Left forelimb (tissue), 1 donor: Measurements from ENCODE around the gene TENM3.

ENCODE experiments used
- DNase-seq: peaks from one replicate; pipeline ENCODE4 v3.0.0-alpha.2; 2018; ENCODE audit warnings: low spot score

The TENM3 gene

DNA sequence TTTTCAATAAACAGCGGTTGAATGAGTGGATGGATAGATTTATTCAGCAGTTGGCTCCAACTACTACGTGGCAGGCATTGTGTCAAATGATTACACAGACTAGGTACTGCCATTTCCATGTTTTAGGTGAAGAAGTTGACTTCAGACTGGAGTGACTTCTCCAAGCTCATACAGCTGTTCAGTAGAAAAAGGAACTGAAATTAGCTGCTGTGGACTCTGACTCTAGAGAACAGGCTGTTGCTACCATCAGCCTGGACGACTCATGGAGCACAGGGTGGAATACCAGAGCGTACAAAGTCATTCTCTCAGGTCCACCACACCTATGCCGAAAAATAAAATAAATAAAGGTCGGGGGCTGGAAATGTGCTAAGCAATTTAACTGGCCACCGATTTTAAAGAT is 45.3 kb downstream of the TENM3 start:
- DNase-seq = no peak

DNA sequence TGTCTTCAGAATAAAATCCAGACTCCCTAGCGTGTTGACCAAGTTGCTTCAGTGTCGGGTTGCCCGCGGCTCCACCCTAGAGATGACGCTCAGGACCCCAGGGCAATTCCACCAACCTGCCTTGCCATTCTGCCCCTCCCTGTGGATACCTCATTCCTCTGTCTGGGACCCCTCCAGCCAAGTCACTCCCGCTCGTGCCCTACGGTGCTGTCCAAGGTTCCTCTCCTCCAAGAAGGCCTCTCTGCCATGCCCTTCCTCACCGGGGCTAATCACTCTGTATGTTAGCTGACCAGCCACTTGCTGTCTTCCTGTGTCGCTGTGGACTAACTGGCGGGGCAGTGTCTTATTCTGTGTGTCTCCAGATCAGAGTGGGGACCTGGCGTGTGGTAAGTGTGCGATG is 46.6 kb downstream of the TENM3 start:
- DNase-seq = no peak

DNA sequence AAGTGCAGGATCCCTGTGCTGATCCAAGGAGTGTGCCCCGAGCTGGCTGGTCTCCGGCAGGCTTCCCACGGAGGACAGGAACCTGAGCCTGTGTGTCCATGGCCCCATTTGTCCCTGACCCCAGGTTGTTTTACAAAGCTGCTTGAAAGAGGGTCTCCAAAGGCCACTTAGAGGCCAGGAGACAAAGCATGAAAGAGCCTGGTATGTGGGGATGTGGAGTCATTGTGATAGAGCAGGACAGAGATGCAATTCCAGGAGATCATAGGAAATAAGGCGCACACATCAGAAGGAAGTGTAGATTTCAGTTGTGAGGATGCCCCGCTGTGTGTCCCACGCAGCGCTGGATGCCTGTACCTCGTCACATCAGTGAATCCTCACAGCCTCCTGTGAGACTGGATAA is 48.0 kb downstream of the TENM3 start:
- DNase-seq = no peak

DNA sequence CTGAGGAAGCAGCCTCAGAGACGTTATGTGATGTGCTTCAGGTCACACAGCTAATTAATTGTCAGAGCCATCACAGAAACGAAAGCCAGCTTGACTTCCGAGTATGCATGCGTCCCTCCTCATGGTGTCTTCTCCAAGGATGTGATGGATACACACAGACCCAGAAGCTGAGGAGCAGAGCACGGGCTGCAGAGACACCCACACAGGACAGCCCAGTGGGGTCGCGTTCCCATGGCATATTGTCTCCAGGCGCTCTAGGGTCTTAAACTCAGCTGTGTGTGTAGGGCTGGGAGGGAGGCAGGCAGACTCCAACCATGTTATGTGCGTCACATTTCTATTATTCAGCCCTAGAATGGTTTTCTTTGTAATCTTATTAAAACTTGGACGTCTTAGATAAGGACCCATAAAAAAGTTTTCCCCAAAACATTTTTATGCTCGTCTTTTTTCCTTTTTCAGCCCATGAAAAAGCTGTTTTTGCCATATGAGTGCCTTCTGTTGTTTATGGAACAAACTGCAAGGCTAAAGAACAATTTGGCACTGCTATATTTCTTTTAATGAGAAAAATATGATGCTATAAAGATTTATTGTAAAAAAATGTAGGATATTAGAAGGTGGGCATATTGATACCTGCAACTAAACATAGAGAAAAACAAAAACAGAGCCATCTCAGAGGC is 48.5 kb downstream of the TENM3 start:
- no peak for DNase-seq

DNA sequence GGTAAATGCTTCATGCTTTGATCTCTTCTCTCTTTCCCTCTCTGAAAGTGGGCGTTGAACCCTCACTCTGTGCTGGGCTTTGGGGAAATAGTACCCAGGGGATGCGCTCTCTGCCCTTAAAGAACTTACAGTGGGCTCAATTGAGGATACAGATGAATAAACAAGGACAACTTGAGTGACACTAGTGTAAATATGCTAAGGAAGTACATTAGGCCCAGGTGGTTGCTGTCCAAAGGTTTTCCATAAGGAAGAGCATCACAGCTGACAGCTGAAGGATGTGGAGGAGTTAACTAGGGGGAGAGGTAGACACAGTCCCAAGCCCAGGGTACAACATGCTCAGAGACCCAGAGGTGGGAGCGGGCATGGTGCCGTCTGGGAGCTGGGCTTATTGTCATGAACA is 49.4 kb downstream of the TENM3 start:
- DNase-seq = no peak

DNA sequence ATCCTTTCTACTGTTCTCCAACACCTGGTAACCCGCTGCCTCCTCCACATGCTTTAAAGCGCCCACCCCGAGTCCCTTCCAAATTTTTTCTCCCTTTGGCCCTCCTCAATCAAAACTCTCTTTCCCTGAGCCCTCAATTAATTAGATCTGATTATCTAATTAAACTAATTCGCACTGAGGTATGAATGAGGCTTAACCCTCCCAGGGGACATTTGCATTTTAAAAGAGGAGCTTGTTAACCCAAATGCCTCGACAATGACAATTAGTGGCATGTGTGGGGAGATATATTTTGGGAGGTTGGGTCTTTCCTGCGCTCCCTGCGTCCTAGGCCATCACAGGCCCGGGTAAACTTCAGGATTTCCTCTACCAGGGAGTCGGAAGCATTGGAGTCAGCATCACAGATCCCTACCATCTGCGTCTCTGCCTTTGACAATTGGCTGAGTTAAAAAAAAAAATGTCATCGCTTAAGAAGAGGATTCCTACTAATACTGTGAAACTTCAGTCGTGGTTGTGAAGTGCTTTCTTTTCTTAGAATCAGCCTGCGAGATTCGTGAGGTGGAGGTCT is 50.6 kb downstream of the TENM3 start:
- DNase-seq = no peak

DNA sequence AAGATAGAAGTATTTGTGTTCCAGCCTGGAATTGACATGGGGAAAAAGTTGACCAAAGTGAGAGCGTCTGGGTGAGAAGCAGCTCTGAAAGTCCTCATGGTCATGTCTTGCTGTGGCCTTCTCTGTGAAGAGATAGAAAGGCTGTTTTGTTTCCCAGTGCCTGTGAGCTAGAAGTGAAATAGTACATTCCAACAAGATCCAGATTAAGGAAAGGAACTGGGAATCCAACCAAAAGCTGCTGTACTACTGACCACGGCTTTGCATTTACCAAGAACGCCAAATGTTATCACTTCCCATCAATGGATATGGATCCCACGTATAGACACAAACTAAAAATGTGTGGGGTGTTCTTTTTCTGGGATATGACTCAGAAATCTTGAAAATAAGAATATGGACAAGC is 51.2 kb downstream of the TENM3 start:
- DNase-seq = no peak

DNA sequence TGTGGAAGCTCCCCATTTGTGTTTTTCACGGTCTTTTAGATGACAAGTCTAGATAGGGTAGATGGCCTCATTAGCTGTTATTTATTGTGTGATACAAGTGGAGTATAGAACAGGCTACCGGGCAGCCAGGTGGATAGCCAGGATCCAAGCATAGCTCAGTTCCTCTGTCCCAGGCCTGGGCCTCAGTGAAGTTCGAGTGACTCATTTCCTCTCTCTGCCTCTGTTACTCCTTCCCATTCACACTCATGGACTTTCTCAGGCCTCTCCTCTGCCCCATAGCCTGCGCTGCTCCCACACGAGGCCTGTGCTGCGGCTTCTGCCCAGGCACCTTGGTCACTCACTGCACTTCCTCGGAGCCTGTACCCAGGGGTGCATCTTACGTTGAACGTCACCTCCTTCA is 54.5 kb downstream of the TENM3 start:
- no peak for DNase-seq

DNA sequence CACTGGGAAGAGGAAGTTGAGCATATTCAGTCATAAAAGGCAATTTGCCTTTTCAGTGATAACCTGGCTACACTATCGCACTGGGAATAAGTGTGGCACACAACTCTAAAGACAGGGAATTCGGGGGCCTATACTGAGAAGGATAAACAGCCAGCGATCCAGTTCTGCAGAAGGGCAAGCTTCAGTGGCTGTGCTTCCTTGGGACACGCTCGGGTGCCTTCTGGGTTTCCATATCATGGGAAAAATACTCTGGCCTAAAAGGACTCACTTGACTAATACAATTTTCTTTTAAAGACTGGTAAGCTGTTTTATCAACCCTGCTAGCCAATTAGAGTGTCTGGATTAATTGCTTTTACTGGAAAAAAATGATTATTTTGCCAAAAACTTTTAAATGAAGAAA is 58.5 kb downstream of the TENM3 start:
- no peak for DNase-seq

DNA sequence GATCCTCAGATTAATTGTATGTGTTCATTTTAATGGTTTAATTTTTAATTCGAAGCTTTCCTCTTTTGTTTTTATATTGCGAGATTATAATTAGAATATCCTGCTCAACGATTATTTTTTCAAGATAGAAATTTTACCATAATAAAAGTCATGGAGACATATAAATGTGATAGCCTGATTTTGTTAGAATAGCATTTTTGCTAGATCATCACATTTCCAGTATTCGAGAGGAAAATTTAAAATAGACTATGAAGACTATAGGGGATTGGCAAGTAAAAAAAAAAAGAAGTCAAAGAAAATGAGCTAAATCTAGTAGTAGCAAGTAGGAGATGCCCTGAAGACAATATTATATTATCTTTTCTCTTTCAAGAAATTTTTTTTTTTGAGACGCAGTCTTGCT is 60.6 kb downstream of the TENM3 start:
- DNase-seq = no peak

DNA sequence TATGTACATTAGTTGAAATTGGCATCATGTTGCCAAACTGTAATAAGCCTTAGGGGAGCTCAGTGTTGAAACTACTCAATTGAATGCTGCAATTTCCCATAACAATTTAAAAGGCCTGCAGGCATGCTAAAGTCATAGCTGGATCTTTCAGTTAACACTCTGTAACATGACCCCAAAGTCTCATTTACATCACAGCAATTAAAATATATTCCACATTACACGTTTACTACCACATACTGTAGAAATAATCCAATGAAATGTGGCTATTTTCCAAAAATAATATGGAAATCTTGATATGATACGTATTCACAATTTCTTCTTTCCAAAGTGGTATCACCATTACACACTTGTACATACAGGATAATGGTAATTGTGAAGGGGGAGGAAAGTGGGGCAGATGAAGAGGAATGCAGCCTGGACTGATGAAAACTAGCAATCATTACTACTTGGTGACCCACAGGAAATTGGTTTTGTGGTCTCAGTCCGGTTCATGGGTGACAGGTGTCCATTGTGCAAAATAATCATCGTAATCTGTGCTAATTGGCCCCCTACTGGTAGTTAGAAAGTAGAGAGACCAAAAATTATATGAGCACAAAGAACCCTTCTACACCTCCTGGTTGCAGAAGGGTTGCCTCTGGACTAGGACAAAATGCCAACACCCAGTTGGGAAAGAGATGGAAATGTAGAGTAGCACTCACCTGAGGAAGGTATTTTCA is 63.7 kb downstream of the TENM3 start:
- no peak for DNase-seq

DNA sequence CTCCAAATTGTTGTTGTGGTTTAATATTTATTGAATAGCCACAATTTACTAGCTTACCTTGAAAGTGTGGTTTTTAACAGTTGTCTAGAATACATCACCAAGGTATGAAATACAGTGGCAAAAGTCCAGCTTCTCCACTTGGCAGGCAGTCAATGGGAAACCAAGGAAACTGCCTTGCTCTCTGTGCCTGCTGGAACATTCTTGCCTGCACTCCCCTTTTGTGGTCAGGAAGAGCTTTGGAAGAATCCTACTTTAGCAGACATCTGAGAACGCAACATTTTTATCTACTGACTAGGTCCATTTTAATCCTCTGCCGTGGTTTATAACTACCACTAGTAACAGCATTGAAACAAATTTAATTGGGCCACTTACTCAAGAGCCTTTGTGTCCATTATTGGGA is 64.5 kb downstream of the TENM3 start:
- no peak for DNase-seq

DNA sequence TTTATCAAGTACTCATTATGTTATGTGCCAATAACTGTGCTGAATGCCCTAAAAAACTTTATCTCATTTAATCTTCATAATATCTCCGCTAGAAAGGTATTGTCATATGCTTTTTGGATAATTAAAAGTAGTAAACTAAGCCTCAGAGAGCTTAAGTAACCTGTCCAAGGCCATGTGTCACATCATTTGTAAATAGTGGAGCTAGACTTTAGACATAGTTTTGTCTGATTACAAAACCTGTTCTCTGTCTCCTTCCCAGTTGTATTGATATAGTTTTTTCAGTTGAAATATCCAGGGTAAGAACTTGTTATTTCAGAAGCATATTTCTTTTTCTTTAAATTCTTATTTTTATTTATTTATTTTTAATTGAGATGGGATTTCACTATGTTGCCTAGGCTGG is 66.7 kb downstream of the TENM3 start:
- no peak for DNase-seq

DNA sequence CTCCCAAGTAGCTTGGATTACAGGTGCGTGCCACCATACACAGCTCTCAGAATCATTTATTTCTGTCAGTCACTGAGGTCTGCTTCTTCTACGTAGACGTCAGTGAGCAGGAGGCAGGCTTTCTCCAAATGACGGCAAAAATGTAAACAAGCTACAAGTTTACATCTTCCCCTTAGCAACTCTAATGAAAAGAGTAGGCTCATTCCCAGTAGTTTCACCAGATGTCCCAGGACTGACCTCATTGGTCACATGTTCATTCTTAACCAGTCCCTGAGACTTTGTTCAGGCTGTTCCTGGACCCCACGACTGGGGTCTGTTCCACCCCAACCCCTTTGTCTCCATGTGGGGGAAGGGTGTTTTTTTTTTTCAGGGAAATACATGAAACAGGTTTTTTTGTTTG is 67.1 kb downstream of the TENM3 start:
- DNase-seq = no peak

DNA sequence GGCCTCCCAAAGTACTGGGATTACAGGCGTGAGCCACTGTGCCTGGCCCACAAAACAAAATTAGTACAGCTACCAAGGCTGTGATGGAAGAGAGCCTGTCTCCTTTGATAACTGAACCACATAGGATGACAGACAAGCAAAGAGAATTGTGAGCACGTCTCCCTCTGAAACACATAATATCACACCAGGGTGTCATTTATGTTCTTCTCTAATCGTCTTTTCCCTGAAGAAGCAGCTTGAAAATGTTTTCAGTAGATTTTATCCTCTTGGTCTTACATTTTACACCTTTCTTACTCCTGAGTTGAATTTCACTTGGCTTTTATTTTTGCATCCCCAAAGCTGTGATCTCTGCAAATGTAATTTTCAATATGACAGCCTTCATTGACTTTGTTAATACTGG is 67.8 kb downstream of the TENM3 start:
- DNase-seq = no peak

DNA sequence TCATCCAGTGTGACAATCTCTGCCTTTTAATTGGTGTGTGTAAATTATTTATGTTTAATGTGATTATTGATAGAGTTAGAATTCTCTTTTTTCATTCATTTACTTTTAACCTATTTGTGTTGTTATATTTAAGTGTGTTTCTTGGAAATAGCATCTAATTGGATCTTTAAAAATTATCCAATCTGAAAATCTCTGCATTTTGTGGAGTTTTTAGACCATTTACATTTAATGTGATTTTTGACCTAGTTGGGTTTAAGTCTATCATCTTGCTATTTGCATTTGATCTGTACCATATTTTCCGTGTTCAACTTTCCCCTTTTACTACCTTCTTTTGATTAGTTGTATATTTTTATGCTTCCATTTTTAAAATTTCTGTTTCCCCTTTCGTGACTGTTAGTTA is 71.3 kb downstream of the TENM3 start:
- DNase-seq = no peak

DNA sequence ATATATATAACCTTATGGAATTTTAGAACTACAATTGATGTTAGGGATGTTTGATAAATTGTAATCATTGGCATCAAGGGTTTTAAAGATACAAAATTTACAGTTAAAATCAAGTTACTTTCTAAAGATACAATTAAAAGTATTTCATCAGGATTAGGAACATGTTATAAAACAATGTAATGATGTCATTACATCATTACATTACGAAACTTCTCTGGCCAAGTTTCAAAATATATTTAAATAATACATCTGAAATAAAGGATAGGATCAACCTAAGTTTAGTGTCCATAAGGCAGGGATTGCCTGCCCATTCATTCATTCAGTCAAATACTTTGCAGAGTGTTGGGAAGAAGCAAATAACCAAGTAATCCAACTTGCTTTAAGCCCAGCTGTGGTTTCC is 75.1 kb downstream of the TENM3 start:
- DNase-seq = no peak

DNA sequence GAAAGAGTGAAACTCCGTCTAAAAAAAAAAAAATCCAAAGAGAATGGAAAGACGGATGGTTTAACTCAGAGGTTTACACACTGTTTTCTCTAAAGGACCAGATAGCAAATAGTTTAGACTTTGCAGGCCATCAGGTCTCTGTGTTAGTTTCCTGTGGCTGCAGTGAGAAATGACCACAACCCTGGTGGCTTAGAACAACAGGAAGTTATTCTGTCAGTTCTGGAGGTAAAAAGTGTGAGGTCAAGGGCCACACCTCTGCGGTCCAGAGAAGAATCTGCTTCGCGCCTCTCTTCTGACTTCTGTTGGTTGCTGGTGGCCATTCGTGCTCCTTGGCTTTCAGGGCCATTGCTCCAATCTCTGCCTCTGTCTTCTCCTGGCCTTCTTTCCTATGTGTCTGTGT is 76.9 kb downstream of the TENM3 start:
- DNase-seq = no peak

DNA sequence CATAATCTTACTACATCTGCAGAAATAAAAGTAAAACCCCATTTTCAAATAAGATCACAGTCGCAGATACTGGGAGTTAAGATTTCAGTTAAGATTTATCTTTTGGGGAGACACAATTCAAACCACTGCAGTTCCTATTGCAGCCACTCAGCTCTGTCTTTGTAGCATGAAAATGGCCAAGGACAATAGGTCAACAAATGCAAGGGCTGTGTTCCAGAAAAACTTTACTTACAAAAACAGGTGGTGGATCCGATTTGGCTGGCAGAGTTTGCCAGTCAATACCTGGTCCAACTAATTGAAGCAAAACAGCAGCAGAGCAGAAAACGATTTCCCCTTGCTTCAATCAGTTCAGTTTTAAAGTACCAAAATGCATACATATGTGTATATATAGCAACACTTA is 77.4 kb downstream of the TENM3 start:
- DNase-seq = no peak

DNA sequence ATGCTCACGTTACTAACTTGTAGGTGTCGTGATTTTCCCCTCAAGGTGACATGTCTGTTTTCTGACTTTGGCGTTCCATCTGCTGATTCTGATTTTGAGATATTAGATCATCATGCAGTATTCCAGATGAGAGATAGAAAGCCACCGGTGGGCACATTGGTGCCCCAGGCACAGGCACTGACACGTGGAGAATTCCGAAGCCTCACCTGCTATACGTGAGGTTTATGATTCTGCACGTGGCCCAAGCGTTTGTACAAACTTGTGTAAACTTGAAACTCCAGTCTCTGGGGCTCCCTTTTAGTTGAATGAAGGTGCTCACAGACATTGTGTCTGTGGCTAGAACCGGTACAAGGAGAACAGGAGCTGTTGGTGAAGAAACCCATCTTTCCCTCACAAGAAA is 81.1 kb downstream of the TENM3 start:
- DNase-seq = no peak

DNA sequence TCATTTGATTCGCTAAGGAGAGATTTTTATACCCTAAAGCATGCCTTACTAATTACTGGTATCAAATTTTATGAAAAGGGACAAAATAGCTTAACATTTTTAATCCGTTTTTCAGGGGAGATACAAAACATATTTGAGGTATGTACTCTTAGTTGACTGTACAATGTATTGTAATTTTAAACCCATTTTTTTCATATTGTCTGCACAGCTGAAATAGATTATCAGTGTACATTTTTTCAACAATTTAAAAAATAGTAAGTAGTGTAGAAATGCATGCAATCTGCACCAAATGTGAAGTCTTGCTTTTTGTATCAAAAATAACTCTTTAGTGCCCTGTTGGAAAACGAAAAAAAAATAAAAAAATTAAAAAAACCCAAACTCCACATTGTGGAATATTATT is 82.2 kb downstream of the TENM3 start:
- no peak for DNase-seq

DNA sequence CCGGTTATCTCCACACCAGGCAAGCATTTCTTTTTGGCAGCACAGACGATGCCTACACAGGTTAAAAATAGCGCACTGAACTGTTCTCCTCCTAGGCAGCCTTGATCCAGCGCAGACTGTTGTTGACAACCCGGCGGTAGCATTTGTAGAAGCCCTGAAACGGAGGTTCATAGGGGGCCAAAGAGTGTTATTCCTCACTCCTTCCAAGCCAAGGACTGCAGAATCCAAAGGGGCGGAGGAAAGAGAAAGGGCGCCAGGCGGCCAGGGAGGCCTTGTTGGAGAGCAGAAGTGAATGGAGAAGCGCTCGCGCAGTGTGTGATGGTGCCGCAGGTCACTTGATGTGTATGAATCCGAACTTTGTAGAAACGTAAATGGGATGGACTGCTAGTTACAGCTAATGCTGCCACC is 82.7 kb downstream of the TENM3 start:
- DNase-seq = no peak

DNA sequence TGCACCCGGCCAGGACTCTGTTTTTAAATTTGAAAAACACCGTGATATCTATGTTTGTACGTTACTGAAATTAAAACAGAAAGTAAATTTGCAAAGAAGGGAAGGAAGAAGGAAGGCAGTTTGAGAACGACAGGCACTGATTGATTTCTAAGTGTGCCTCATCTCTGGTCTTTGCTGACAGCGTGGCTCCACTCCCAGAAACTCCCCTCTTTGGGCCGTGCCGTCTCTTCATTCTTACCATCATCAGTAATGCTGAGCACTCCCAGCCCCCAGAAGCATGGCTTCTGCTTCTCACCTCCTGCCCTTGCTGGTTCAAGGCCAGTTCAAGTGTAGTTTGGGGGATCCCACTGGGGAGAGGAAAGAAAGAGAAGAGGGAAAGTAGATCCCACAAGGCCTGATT is 85.3 kb downstream of the TENM3 start:
- DNase-seq = no peak

DNA sequence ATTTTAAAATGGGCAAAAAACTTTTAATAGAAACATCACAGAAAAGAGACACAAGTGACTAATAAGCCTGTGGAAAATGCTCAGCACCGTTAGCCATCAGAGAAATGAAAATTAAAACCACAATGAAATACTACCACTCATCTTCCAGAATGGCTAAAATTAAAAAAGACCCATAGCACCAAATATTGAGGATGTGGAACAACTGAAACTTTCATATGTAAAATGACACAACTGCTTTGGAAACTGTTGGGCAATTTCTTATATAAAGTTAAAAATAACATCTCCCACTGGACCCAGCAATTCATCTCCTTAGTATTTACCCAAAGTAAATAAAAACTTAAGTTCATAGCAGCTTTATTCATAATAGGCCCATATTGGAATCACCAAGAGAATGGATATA is 94.2 kb downstream of the TENM3 start:
- DNase-seq = no peak
